Lower leg skin (tissue), 4 donors: Measurements from ENCODE around the gene PLPPR1. TPM values are rescaled to one million over a fixed set of nuclear protein-coding genes. Genes with fewer than 3 reads are reported as not detected.

Source experiments
- DNase-seq, 2 donors: peaks; one replicate each; pipeline ENCODE4 v3.0.0-alpha.2; 2019; ENCODE audit warnings: low spot score in 2 of 2
- H3K4me3 ChIP-seq: fragments of 200-600 bp; sonication (generic); 2 replicates; pipeline ENCODE4 v1.5.1; 2017; ENCODE audit warnings: mild to moderate bottlenecking, low read depth; ENCODE audit not compliant: poor library complexity, severe bottlenecking
- CTCF ChIP-seq, 3 donors: fragments of 450-650 bp; IDR thresholded peaks; one replicate each; pipeline ENCODE4 v1.5.1; 2016; ENCODE audit warnings: antibody characterized with exemption in 3 of 3, mild to moderate bottlenecking in 3 of 3, moderate library complexity in 2 of 3
- POLR2A ChIP-seq, 2 donors: fragments of 450-650 bp; IDR thresholded peaks; one replicate each; pipeline ENCODE4 v1.6.1; 2016 to 2017; ENCODE audit warnings: antibody characterized with exemption in 2 of 2, mild to moderate bottlenecking in 1 of 2, moderate library complexity in 1 of 2
- whole genome bisulfite sequencing, 2 donors: methylation state at CpG; one replicate each; pipeline ENCODE4 v1.1.5; 2018; 5-methylcytosine and 5-hydroxymethylcytosine counted together
- intact Hi-C: fragments of 100-400 bp; cut with DNase I; formaldehyde crosslinking; loops from one replicate; pipeline ENCODE4 v1.15.0; 2023; ENCODE audit warnings: low total_unique reads
- total RNA-seq, 4 donors: library from RNA; depleted of rRNA; stranded (reverse); fragments of >200 nt; gene quantifications; one replicate each; pipeline ENCODE4 v1.1.0, GENCODE V29; 2016

The PLPPR1 gene
- total RNA-seq, 4 donors from 2014 or later = 0.19 to 2.2 (median 0.39) TPM; not detected in 1

- no peak overlapping the region for H3K4me3 ChIP-seq
- WGBS, 2 donors = 67 to 76% methylated on average over 1 of the region's 1 CpG
- TF ChIP-seq CTCF (IDR thresholded peaks at IDR 0.05) (no peak), POLR2A (IDR thresholded peaks at IDR 0.05) (no peak)
- DNase-seq = no peak
- intact Hi-C loops = no loop called here
Measured at GRCh38 chr9:101167490-101168134, 139.1 kb downstream of the PLPPR1 start.

- TF ChIP-seq POLR2A (IDR thresholded peaks at IDR 0.05) = no peak
- no peak for TF ChIP-seq CTCF (IDR thresholded peaks at IDR 0.05)
- DNase-seq = no peak
- 86 to 88% methylated on average over 1 of the region's 1 CpG for WGBS, 2 donors
- intact Hi-C loops = no loop called here
- H3K4me3 ChIP-seq = no peak overlapping the region
Measured at GRCh38 chr9:101172616-101173015, 144.1 kb downstream of the PLPPR1 start.

- 77 to 91% methylated on average over 1 of the region's 1 CpG for WGBS, 2 donors
- no peak for TF ChIP-seq CTCF (IDR thresholded peaks at IDR 0.05)
- TF ChIP-seq POLR2A (IDR thresholded peaks at IDR 0.05) = no peak
- DNase-seq = no peak
- intact Hi-C loops = no loop called here
- H3K4me3 ChIP-seq = no peak overlapping the region
Measured at GRCh38 chr9:101173907-101174306, 145.4 kb downstream of the PLPPR1 start.

GRCh38 chr9:101176384-101176783, 147.9 kb downstream of the PLPPR1 start:
- TF ChIP-seq POLR2A (IDR thresholded peaks at IDR 0.05) = no peak
- no peak for TF ChIP-seq CTCF (IDR thresholded peaks at IDR 0.05)
- DNase-seq = no peak
- intact Hi-C loops = no loop called here
- no peak overlapping the region for H3K4me3 ChIP-seq
- 90 to 94% methylated on average over 5 of the region's 5 CpGs for WGBS, 2 donors

GRCh38 chr9:101184813-101185278, 156.3 kb downstream of the PLPPR1 start:
- no peak for DNase-seq
- H3K4me3 ChIP-seq = no peak overlapping the region
- intact Hi-C loops = no loop called here
- TF ChIP-seq CTCF (IDR thresholded peaks at IDR 0.05) = no peak
- no peak for TF ChIP-seq POLR2A (IDR thresholded peaks at IDR 0.05)
- 72 to 74% methylated on average over 2 of the region's 2 CpGs for WGBS, 2 donors

DNA sequence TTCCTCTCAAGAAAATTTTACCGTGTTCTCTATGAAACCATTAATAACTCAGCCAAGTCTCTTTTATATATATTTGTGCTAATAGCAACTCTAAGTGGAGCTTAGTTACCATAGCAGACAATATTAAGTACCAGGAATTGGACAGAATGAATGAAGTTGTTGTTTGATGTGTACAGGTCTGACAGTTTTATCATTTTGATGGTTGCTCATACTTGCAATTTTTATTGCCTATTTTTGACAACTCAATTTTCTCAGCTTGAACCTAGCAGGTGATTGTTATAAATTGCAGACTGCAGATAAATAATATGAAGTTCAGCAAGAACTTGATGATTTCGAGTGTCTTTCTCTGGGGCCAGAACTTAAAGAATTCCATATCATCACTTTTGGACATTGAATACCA, 163.2 kb downstream of the PLPPR1 start:
- intact Hi-C loops = no loop called here
- no peak for DNase-seq
- TF ChIP-seq POLR2A (IDR thresholded peaks at IDR 0.05) (no peak), CTCF (IDR thresholded peaks at IDR 0.05) (no peak)

More for the DNA sequence above, 163.2 kb downstream of the PLPPR1 start:
- no peak overlapping the region for H3K4me3 ChIP-seq
- WGBS, 2 donors = 60 to 65% methylated on average over 2 of the region's 2 CpGs
